MCF 10A (cell line): ENCODE results near the gene PGAM2. TPM values are rescaled to one million over a fixed set of nuclear protein-coding genes. Genes with fewer than 3 reads are reported as not detected.

ENCODE experiments used
- BruUV-seq: library from RNA; stranded (reverse); fragments of 400-500 nt; replicated peaks from 2 replicates; lab custom pipeline; 2021; lab: Mats Ljungman, UMichigan
- CTCF ChIA-PET: fragments of 300-600 bp; sonication (Branson Sonifier 250); formaldehyde crosslinking; extraction: SDS; loops from one replicate; lab custom pipeline; 2021; ENCODE audit warnings: antibody characterized with exemption, inconsistent platforms; lab: Yijun Ruan, JAX
- POLR2A ChIA-PET: fragments of 300-600, 350-650 bp; sonication (Branson Sonifier 250); formaldehyde crosslinking; extraction: SDS; loops from one replicate; lab custom pipeline; 2020; ENCODE audit warnings: antibody characterized with exemption, inconsistent platforms; lab: Yijun Ruan, JAX
- DNase-seq: peaks from one replicate; pipeline ENCODE4 v3.0.0-alpha.2; 2018; ENCODE audit not compliant: unreplicated experiment
- H3K27ac Mint-ChIP-seq: one replicate; pipeline ENCODE4 v1.8.0; 2022; ENCODE audit warnings: mild to moderate bottlenecking, low read depth, mixed read lengths; ENCODE audit not compliant: unreplicated experiment
- H3K27me3 Mint-ChIP-seq: one replicate; pipeline ENCODE4 v1.8.0; 2022; ENCODE audit warnings: mixed read lengths; ENCODE audit not compliant: insufficient read depth, unreplicated experiment
- H3K36me3 Mint-ChIP-seq: one replicate; pipeline ENCODE4 v1.8.0; 2022; ENCODE audit warnings: mild to moderate bottlenecking, moderate library complexity, mixed read lengths; ENCODE audit not compliant: insufficient read depth, unreplicated experiment
- H3K4me1 Mint-ChIP-seq: one replicate; pipeline ENCODE4 v1.8.0; 2022; ENCODE audit warnings: mixed read lengths; ENCODE audit not compliant: insufficient read depth, unreplicated experiment
- H3K4me3 Mint-ChIP-seq: one replicate; pipeline ENCODE4 v1.8.0; 2022; ENCODE audit warnings: mild to moderate bottlenecking, moderate library complexity, mixed read lengths; ENCODE audit not compliant: unreplicated experiment
- H3K9me3 Mint-ChIP-seq: one replicate; pipeline ENCODE4 v1.8.0; 2022; ENCODE audit warnings: mixed read lengths; ENCODE audit not compliant: unreplicated experiment
- intact Hi-C: fragments of 100-400 bp; cut with micrococcal nuclease; formaldehyde crosslinking; loops from 2 replicates; pipeline ENCODE4 v1.14.1; 2022
- total RNA-seq: library from RNA; stranded (reverse); gene quantifications from 2 replicates; pipeline ENCODE4 v1.2.3, GENCODE V29; 2022
- TF ChIP-seq, protein P1 (sequence below): fragments of 200-600 bp; IDR thresholded peaks from one replicate; pipeline ENCODE4 v1.8.0; 2022; ENCODE audit warnings: antibody characterized with exemption, mild to moderate bottlenecking; ENCODE audit not compliant: unreplicated experiment

The PGAM2 gene
- total RNA-seq, 1 experiment from 2014 or later: not detected

- no peak overlapping the region for H3K27ac Mint-ChIP-seq
- no peaks in the 10 kb centered on the region for H3K27me3 Mint-ChIP-seq
- H3K36me3 Mint-ChIP-seq: no peaks in the 10 kb centered on the region
- CTCF ChIA-PET: no interaction called here
- no peak overlapping the region for H3K4me3 Mint-ChIP-seq
- POLR2A ChIA-PET: interaction anchor here (0.7 kb wide), 1 partner anchor 16 kb away, joined by 3 read pairs; no protein-coding TSS in a partner anchor
- no TSS peak for BruUV-seq
- TF ChIP-seq, protein P1, sequence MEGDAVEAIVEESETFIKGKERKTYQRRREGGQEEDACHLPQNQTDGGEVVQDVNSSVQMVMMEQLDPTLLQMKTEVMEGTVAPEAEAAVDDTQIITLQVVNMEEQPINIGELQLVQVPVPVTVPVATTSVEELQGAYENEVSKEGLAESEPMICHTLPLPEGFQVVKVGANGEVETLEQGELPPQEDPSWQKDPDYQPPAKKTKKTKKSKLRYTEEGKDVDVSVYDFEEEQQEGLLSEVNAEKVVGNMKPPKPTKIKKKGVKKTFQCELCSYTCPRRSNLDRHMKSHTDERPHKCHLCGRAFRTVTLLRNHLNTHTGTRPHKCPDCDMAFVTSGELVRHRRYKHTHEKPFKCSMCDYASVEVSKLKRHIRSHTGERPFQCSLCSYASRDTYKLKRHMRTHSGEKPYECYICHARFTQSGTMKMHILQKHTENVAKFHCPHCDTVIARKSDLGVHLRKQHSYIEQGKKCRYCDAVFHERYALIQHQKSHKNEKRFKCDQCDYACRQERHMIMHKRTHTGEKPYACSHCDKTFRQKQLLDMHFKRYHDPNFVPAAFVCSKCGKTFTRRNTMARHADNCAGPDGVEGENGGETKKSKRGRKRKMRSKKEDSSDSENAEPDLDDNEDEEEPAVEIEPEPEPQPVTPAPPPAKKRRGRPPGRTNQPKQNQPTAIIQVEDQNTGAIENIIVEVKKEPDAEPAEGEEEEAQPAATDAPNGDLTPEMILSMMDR: no peak
- H3K4me1 Mint-ChIP-seq: peaks cover 16% of the 10 kb centered on the region
- DNase-seq: no peak
- intact Hi-C loops: no loop called here
- H3K9me3 Mint-ChIP-seq: no peaks in the 10 kb centered on the region
Observed at GRCh38 chr7:44085546-44085945, 20.2 kb upstream of the PGAM2 start.

- Mint-ChIP-seq H3K4me1 (peaks cover 16% of the 10 kb centered on the region), H3K27me3 (no peaks in the 10 kb centered on the region), H3K36me3 (no peaks in the 10 kb centered on the region), H3K9me3 (no peaks in the 10 kb centered on the region), H3K4me3 (no peak overlapping the region), H3K27ac (no peak overlapping the region)
- no TSS peak for BruUV-seq
- CTCF ChIA-PET: interaction anchor here (0.7 kb wide), 1 partner anchor 1347 kb away, joined by 3 read pairs; no protein-coding TSS in a partner anchor
- intact Hi-C loops: loop anchor here (5.0 kb wide), 1 partner anchor 38 kb away; the partner anchor contains the start of gene POLD2
- DNase-seq: no peak
- TF ChIP-seq, protein P1: no peak
- POLR2A ChIA-PET: interaction anchor here (1.5 kb wide), 1 partner anchor 38 kb away, joined by 3 read pairs; no protein-coding TSS in a partner anchor
Observed at GRCh38 chr7:44084701-44085100, 19.3 kb upstream of the PGAM2 start.

GRCh38 chr7:44083796-44084195, 18.4 kb upstream of the PGAM2 start:
- Mint-ChIP-seq H3K9me3 (no peaks in the 10 kb centered on the region), H3K27me3 (no peaks in the 10 kb centered on the region), H3K4me3 (peak overlapping the region; percentile 87), H3K4me1 (peaks cover 14% of the 10 kb centered on the region), H3K36me3 (peaks cover 1% of the 10 kb centered on the region), H3K27ac (peak overlapping the region; percentile 27)
- intact Hi-C loops: loop anchor here (5.0 kb wide), 1 partner anchor 39 kb away; the partner anchor contains the start of gene POLD2
- TF ChIP-seq, protein P1: no peak
- CTCF ChIA-PET: interaction anchor here (0.6 kb wide), 1 partner anchor 39 kb away, joined by 6 read pairs; the partner anchor contains the start of gene DBNL
- POLR2A ChIA-PET: interaction anchor here (1.5 kb wide), 1 partner anchor 39 kb away, joined by 3 read pairs; no protein-coding TSS in a partner anchor
- DNase-seq: no peak
- BruUV-seq: no TSS peak

- peaks cover 12% of the 10 kb centered on the region for H3K36me3 Mint-ChIP-seq
- BruUV-seq: no TSS peak
- no peaks in the 10 kb centered on the region for H3K27me3 Mint-ChIP-seq
- intact Hi-C loops: loop anchor here (5.0 kb wide), 1 partner anchor 40 kb away; the partner anchor contains the start of gene POLD2
- no peaks in the 10 kb centered on the region for H3K9me3 Mint-ChIP-seq
- DNase-seq: peak; percentile 99
- peak overlapping the region; percentile 85 for H3K27ac Mint-ChIP-seq
- H3K4me3 Mint-ChIP-seq: peak overlapping the region; percentile 87
- ChIA-PET CTCF (no interaction called here), POLR2A (no interaction called here)
- H3K4me1 Mint-ChIP-seq: peaks cover 7% of the 10 kb centered on the region
- TF ChIP-seq, protein P1: no peak
Observed at GRCh38 chr7:44082541-44083207, 17.3 kb upstream of the PGAM2 start.
